A673 (cell line): ENCODE data around the gene GAS7. TPM values are rescaled to one million over a fixed set of nuclear protein-coding genes. Genes with fewer than 3 reads are reported as not detected.
A peak's percentile ranks its signal among the peaks of the same experiment; 100 is the strongest.

Experiments used
- BruUV-seq: library from RNA; stranded (reverse); fragments of 400-500 nt; replicated peaks from 2 replicates; lab custom pipeline; 2021; lab: Mats Ljungman, UMichigan
- CTCF ChIA-PET: fragments of 300-600 bp; sonication (Branson Sonifier 250); formaldehyde crosslinking; loops from one replicate; lab custom pipeline; 2022; ENCODE audit warnings: antibody characterized with exemption; lab: Charles Lee
- POLR2A ChIA-PET: fragments of 300-600 bp; sonication (Branson Sonifier 250); formaldehyde crosslinking; loops from one replicate; lab custom pipeline; 2022; ENCODE audit warnings: antibody characterized with exemption; ENCODE audit not compliant: low non-redundant PET; lab: Charles Lee
- DNase-seq: peaks from one replicate; pipeline ENCODE4 v3.0.0-alpha.2; 2015; ENCODE audit warnings: low spot score
- H3K27ac ChIP-seq: fragments of 200-600 bp; sonication (generic); 2 replicates; pipeline ENCODE4 v1.5.1; 2016; ENCODE audit warnings: mixed run types, low read depth, mild to moderate bottlenecking, mixed read lengths, antibody characterized with exemption, low read length; ENCODE audit not compliant: poor library complexity, severe bottlenecking
- H3K27me3 ChIP-seq: fragments of 200-600 bp; sonication (generic); replicated peaks from 2 replicates; pipeline ENCODE4 v1.6.1; 2017; ENCODE audit warnings: mixed run types, low read depth, mild to moderate bottlenecking, mixed read lengths, antibody characterized with exemption, low read length; ENCODE audit not compliant: insufficient read depth, poor library complexity
- H3K36me3 ChIP-seq: fragments of 200-600 bp; sonication (generic); 2 replicates; pipeline ENCODE4 v1.6.1; 2016; ENCODE audit warnings: mixed run types, mild to moderate bottlenecking, mixed read lengths, antibody characterized with exemption, low read length; ENCODE audit not compliant: insufficient read depth, poor library complexity, severe bottlenecking
- H3K4me1 ChIP-seq: fragments of 200-600 bp; sonication (generic); 2 replicates; pipeline ENCODE4 v1.6.1; 2017; ENCODE audit warnings: mixed run types, mild to moderate bottlenecking, mixed read lengths, antibody characterized with exemption, low read length; ENCODE audit not compliant: insufficient read depth, poor library complexity, severe bottlenecking
- H3K4me3 ChIP-seq: fragments of 200-600 bp; sonication (generic); 2 replicates; pipeline ENCODE4 v1.5.1; 2016; ENCODE audit warnings: low read depth, mixed run types, mild to moderate bottlenecking, mixed read lengths, low read length; ENCODE audit not compliant: poor library complexity, severe bottlenecking
- H3K9me3 ChIP-seq: fragments of 200-600 bp; sonication (generic); 2 replicates; pipeline ENCODE4 v1.6.1; 2016; ENCODE audit warnings: mixed run types, low read depth, mild to moderate bottlenecking, mixed read lengths, antibody characterized with exemption, low read length; ENCODE audit not compliant: poor library complexity, severe bottlenecking
- CTCF ChIP-seq: fragments of 300-800, 200-600 bp; sonication (generic); conservative IDR thresholded peaks from 2 replicates; pipeline ENCODE4 v1.5.1; 2017; ENCODE audit warnings: low read depth, mild to moderate bottlenecking, antibody characterized with exemption, low read length, moderate library complexity, mixed read lengths
- EZH2 ChIP-seq: fragments of 200-600 bp; sonication (generic); IDR thresholded peaks from 2 replicates; pipeline ENCODE4 v1.6.1; 2017; ENCODE audit warnings: borderline replicate concordance, low read depth, mild to moderate bottlenecking, mixed read lengths, antibody characterized with exemption, low read length; ENCODE audit not compliant: poor library complexity, severe bottlenecking
- intact Hi-C: fragments of 100-400 bp; cut with micrococcal nuclease; formaldehyde crosslinking; loops from one replicate; pipeline ENCODE4 v1.10.0; 2022; ENCODE audit not compliant: unreplicated experiment
- total RNA-seq: library from RNA; stranded (reverse); gene quantifications from 2 replicates; pipeline ENCODE4 v1.2.3, GENCODE V29; 2021

The GAS7 gene
- total RNA-seq, 1 experiment from 2014 or later, result 2.3 TPM

GRCh38 chr17:9984768-9985167 is 213.6 kb downstream of the GAS7 start:
- TF ChIP-seq EZH2 (no peak), CTCF (no peak)
- CTCF ChIA-PET, result no interaction called here
- no peak overlapping the region for H3K27ac ChIP-seq
- H3K36me3 ChIP-seq, result no peaks in the 10 kb centered on the region
- H3K27me3 ChIP-seq, result no peaks in the 10 kb centered on the region
- DNase-seq, result no peak
- no peaks in the 10 kb centered on the region for H3K4me1 ChIP-seq
- intact Hi-C loops, result no loop called here
- H3K9me3 ChIP-seq, result no peaks in the 10 kb centered on the region
- no TSS peak for BruUV-seq
- no peak overlapping the region for H3K4me3 ChIP-seq
- POLR2A ChIA-PET, result no interaction called here

- Histone ChIP-seq H3K4me3 (no peak overlapping the region), H3K27me3 (no peaks in the 10 kb centered on the region), H3K4me1 (no peaks in the 10 kb centered on the region), H3K9me3 (no peaks in the 10 kb centered on the region), H3K27ac (no peak overlapping the region), H3K36me3 (no peaks in the 10 kb centered on the region)
- DNase-seq, result no peak
- peak; percentile 34; the same call in 1 of the 2 replicates for TF ChIP-seq CTCF
- TF ChIP-seq EZH2, result no peak
- intact Hi-C loops, result no loop called here
- ChIA-PET POLR2A (no interaction called here), CTCF (interaction anchor here (0.6 kb wide), 2 partner anchors 16 to 56 kb away, joined by 3 to 9 read pairs; no protein-coding TSS in a partner anchor)
- no TSS peak for BruUV-seq
Observed at GRCh38 chr17:9982159-9982558, 216.2 kb downstream of the GAS7 start.

DNA sequence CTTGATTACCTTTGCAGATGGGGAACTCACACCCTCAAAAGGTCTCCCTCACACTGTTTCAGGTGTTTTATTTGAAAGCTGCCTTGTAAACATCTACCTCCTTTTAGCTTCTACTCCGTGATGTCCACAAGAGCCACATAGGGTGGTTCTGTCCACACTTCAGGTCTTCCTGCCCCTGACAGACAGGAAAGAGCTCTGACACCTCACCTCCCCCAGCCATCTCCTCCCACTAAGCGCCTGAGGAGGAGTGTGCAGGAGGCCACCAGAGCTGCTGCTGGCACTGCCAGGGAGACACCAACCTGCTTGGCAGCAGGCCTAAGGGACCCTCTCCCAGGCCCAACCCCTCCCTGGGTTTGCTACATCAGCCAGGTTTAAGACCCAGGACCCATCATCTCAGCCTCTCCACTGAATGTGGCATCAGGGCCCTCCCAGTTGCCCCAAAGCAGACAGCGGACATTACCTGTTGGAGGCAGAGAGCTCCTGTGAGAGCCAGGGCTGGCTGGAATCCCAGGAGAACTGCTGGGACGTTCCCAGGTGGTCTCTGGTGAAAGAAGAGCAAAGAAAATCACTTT is 217.0 kb downstream of the GAS7 start:
- H3K4me1 ChIP-seq, result no peaks in the 10 kb centered on the region
- ChIA-PET POLR2A (no interaction called here), CTCF (no interaction called here)
- TF ChIP-seq EZH2 (no peak), CTCF (no peak)
- H3K27ac ChIP-seq, result no peak overlapping the region
- H3K36me3 ChIP-seq, result no peaks in the 10 kb centered on the region
- intact Hi-C loops, result no loop called here
- no peak overlapping the region for H3K4me3 ChIP-seq
- no peaks in the 10 kb centered on the region for H3K27me3 ChIP-seq
- H3K9me3 ChIP-seq, result no peaks in the 10 kb centered on the region
- DNase-seq, result no peak
- no TSS peak for BruUV-seq
